Naive B cell (primary cell): ENCODE data around the gene MTMR11. TPM values are rescaled to one million over a fixed set of nuclear protein-coding genes. Genes with fewer than 3 reads are reported as not detected.

Experiments used
- ATAC-seq, 2 donors: fragments of 150-1000 bp; cut with Tn5 transposase; 2 replicates each; pipeline ENCODE4 v1.10.0; 2021; ENCODE audit warnings: low read depth in 2 of 2, mild to moderate bottlenecking in 2 of 2, moderate library complexity in 2 of 2
- DNase-seq: peaks from one replicate; pipeline ENCODE4 v3.0.0; 2022
- H3K27ac Mint-ChIP-seq, 6 donors: one replicate each; pipeline ENCODE4 v1.8.0; 2020 to 2022; ENCODE audit warnings: mild to moderate bottlenecking in 6 of 6, mixed read lengths in 6 of 6, moderate library complexity in 5 of 6, inconsistent platforms in 2 of 6
- H3K27me3 Mint-ChIP-seq, 3 donors: one replicate each; pipeline ENCODE4 v1.8.0; 2021 to 2022; ENCODE audit warnings: mixed read lengths in 3 of 3, mild to moderate bottlenecking in 1 of 3
- H3K36me3 Mint-ChIP-seq, 2 donors: one replicate each; pipeline ENCODE4 v1.8.0; 2020 to 2022; ENCODE audit warnings: mixed read lengths in 2 of 2, inconsistent platforms in 1 of 2, mild to moderate bottlenecking in 1 of 2
- H3K4me1 Mint-ChIP-seq, 3 donors: one replicate each; pipeline ENCODE4 v1.8.0; 2020 to 2022; ENCODE audit warnings: mixed read lengths in 3 of 3, inconsistent platforms in 1 of 3, mild to moderate bottlenecking in 1 of 3, moderate library complexity in 1 of 3
- H3K4me3 Mint-ChIP-seq, 8 donors: one replicate each; pipeline ENCODE4 v1.8.0; 2020 to 2022; ENCODE audit warnings: mild to moderate bottlenecking in 8 of 8, mixed read lengths in 8 of 8, moderate library complexity in 8 of 8, inconsistent platforms in 2 of 8
- H3K9me3 Mint-ChIP-seq, 7 donors: one replicate each; pipeline ENCODE4 v1.8.0; 2020 to 2022; ENCODE audit warnings: mixed read lengths in 7 of 7, mild to moderate bottlenecking in 5 of 7, inconsistent platforms in 2 of 7, moderate library complexity in 1 of 7
- polyA plus RNA-seq, 6 donors: library from polyadenylated mRNA; unstranded; fragments of 300-500 nt; fragmentation: Illumina TruSeq; gene quantifications; one replicate each; pipeline ENCODE4 v1.2.3, GENCODE V29; 2021; ENCODE audit warnings: low read depth in 6 of 6

Gene MTMR11, protein sequence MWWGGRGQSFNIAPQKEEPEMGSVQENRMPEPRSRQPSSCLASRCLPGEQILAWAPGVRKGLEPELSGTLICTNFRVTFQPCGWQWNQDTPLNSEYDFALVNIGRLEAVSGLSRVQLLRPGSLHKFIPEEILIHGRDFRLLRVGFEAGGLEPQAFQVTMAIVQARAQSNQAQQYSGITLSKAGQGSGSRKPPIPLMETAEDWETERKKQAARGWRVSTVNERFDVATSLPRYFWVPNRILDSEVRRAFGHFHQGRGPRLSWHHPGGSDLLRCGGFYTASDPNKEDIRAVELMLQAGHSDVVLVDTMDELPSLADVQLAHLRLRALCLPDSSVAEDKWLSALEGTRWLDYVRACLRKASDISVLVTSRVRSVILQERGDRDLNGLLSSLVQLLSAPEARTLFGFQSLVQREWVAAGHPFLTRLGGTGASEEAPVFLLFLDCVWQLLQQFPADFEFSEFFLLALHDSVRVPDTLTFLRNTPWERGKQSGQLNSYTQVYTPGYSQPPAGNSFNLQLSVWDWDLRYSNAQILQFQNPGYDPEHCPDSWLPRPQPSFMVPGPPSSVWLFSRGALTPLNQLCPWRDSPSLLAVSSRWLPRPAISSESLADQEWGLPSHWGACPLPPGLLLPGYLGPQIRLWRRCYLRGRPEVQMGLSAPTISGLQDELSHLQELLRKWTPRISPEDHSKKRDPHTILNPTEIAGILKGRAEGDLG
- under 1 TPM in 1 of 6 donors, not detected in 5; 0.45 TPM for polyA plus RNA-seq

DNA sequence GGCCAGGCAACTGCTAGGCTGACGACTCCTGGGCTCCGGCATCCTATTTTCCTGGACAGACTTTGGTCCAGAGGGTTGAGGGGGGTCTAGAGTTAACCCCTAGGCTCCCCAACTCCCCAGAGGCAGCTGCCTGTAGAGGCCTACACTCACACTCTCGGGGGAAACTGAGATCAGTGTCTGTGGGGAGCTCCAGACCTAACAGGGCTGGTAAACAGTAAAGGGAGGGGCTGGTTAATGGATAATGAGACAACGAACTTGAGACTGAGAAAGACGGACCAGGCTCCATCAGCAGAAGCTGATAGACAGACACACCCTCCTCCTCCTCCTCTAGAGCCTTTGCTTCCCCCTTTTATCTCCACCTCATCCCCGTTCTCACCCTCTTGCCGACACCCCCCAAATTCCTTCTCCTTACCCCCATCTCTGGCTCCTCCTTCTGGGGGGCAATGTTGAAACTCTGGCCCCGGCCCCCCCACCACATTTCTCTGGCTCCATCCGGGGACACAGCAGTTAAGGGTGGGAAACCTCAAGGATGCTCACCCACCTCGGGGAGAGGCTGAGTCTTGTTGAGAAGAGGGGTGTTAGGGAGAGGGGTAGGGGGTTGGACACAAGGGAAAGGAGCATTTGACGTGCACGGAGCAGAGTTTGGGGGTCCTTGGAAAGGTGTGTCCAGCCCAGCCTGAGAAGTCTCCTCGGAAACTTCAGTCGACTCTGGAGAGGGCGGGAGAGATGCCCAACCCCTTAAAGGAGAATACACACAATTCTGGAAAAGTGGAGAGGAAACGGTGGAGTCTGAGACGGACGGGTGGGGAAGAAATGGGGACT is at the start of gene MTMR11:
Gene MTMR11 (minus strand): TSS at position 710 of the 822 bp plus-strand sequence. CDS start 232 bp downstream, at position 478.
- H3K27ac Mint-ChIP-seq = peak within 1 kb of the TSS in 3 of 6 donors; percentile 47 to 97 (median 92)
- peak within 1 kb of the TSS in 1 of 8 donors; percentile 28 for H3K4me3 Mint-ChIP-seq
- H3K9me3 Mint-ChIP-seq = peaks cover 0 to 9% (median 0%) of the 10 kb centered on the region in 7 donors
- peaks cover 32 to 52% (median 47%) of the 10 kb centered on the region in 3 donors for H3K27me3 Mint-ChIP-seq
- DNase-seq = no peak
- ATAC-seq = no peak
- peaks cover 6 to 11% of the 10 kb centered on the region in 2 donors for H3K36me3 Mint-ChIP-seq
- H3K4me1 Mint-ChIP-seq = peaks cover 0 to 11% (median 0%) of the 10 kb centered on the region in 3 donors

DNA sequence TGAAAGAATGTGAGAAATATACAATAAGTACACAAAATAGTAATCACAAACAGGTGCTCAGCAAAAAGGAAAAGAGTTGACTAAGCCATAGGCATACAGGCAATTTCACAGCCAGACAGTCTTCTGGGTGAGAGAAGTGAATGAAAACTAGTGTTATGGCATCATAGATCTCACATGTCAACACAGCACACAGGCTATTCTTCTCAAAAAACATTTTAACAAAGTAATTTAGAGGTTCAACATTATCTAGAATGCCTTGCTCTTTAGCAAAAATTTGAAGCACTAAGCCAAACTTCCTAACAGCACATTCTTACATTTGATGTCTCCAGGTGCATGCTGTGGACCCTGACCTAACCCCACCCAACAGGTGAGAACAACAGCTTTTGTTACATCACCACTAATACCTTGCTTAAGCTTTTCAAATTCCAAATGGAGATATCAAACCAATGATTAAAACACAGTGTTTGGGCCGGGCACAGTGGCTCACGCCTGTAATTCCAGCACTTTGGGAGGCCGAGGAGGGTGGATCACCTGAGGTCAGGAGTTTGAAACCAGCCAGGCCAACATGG is 43.4 kb upstream of the MTMR11 start:
- H3K4me3 Mint-ChIP-seq = peak overlapping the region in 1 of 8 donors; percentile 16
- no peak overlapping the region for H3K27ac Mint-ChIP-seq
- no peak for DNase-seq
- H3K27me3 Mint-ChIP-seq = peaks cover 62 to 76% (median 68%) of the 10 kb centered on the region in 3 donors
- no peak for ATAC-seq
- H3K36me3 Mint-ChIP-seq = peaks cover 0 to 7% of the 10 kb centered on the region in 2 donors
- no peaks in the 10 kb centered on the region for H3K9me3 Mint-ChIP-seq
- H3K4me1 Mint-ChIP-seq = peaks cover 0 to 4% (median 0%) of the 10 kb centered on the region in 3 donors

DNA sequence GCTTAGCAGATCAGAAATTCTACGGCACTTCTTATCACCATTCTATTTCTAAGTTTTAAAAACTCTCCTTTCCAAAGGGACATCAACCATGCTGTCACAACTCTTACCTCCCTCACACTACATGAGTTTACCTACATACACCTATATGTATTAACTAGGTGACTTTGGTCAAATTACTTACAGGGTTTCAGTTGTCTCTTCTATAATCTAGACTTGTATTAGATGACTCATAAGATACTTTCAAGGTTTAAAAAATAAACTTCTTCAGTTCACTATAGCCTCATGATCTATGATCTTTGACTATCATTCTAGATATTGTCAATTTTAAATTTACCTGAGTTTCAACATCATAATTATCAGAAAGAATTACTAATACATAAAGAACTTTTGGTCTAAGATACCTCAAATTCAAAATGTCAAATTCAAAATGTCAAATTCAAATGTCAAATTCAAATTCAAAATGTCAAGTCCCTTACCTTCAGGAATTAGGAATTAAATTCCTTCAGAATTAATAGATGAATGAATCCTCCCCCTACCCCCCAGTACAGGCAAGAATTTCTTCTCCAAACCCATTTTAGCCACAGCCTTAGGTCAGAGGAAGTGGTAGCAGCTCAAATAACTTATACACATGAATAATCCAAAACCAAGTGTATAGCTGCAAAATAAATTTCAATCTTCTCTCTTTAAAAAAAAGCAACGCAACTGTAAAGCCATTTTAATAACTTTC is 42.7 kb upstream of the MTMR11 start:
- no peaks in the 10 kb centered on the region for H3K9me3 Mint-ChIP-seq
- H3K36me3 Mint-ChIP-seq = peaks cover 0 to 8% of the 10 kb centered on the region in 2 donors
- H3K4me3 Mint-ChIP-seq = no peak overlapping the region
- H3K27ac Mint-ChIP-seq = no peak overlapping the region
- H3K4me1 Mint-ChIP-seq = peaks cover 0 to 4% (median 0%) of the 10 kb centered on the region in 3 donors
- ATAC-seq (no peak), DNase-seq (no peak)
- H3K27me3 Mint-ChIP-seq = peaks cover 59 to 74% (median 66%) of the 10 kb centered on the region in 3 donors

DNA sequence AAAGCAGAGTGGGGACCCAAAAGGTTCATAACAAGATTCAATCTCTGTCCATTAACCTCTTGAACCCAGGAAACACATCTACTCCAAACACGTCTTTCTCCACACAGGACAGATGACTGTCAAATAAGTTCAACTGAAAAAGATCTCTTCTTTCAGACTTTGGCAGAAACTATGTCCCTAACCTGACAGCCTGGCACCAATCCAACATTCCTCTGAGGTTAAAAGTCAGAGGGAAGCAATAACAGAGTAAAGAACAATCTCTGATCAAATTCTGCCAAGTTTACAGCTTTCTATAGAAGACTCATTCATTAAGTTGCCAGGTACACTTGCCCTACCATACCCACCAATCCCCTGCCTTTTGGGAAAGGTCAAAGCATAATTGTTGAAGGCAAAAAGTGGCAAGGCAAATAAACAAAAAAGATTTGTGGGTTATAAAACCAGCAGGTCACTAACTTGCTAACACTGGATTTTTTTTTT is 41.9 kb upstream of the MTMR11 start:
- ATAC-seq = no peak
- H3K36me3 Mint-ChIP-seq = peaks cover 0 to 8% of the 10 kb centered on the region in 2 donors

DNA sequence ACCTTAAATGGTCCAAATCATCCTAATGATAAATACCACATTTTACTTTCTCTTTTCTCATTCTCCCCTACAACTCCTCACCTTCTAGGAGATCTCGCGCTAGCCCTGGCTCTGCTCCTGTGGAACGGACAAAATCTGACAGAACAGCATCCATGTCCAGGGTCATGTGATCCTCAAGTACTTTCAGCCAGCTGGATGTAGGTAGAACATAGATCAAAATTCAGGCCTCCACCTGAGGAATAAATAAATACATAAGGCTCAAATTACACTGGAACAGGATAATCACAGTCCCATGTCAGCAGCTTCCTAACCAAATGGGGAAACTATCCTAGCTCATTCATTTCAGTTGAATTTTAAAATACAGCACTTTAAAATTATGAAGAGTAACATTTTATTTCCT is 40.7 kb upstream of the MTMR11 start:
- Mint-ChIP-seq H3K4me3 (no peak overlapping the region), H3K36me3 (peaks cover 0 to 8% of the 10 kb centered on the region in 2 donors), H3K27ac (no peak overlapping the region), H3K27me3 (peaks cover 39 to 60% (median 45%) of the 10 kb centered on the region in 3 donors), H3K9me3 (no peaks in the 10 kb centered on the region), H3K4me1 (peaks cover 0 to 4% (median 0%) of the 10 kb centered on the region in 3 donors)
- ATAC-seq (no peak), DNase-seq (no peak)

More for the DNA sequence above, 41.9 kb upstream of the MTMR11 start:
- H3K4me3 Mint-ChIP-seq = no peak overlapping the region
- no peak for DNase-seq
- H3K9me3 Mint-ChIP-seq = no peaks in the 10 kb centered on the region
- H3K27me3 Mint-ChIP-seq = peaks cover 51 to 70% (median 58%) of the 10 kb centered on the region in 3 donors
- peaks cover 0 to 4% (median 0%) of the 10 kb centered on the region in 3 donors for H3K4me1 Mint-ChIP-seq
- H3K27ac Mint-ChIP-seq = no peak overlapping the region

DNA sequence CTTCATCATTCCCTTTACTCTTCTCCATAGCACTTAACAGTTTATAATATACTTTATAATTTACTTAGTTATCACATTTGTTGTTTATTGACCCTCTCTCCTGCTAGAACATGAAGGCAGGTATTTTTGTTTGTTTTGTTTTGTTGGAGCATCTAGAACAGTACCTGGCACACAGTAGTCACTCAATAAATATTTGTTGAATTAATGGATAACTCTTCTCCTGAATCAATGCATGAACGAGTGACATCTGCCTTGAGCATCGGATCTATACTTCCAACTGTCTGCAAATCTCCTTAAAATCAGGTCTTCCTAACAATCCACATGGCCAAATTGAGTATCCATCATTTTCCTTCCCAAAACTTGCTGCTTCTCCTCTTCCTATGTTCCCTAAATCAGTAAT is 35.9 kb upstream of the MTMR11 start:
- no peaks in the 10 kb centered on the region for H3K9me3 Mint-ChIP-seq
- ATAC-seq (no peak), DNase-seq (no peak)
- peaks cover 0 to 4% (median 0%) of the 10 kb centered on the region in 3 donors for H3K4me1 Mint-ChIP-seq
- no peak overlapping the region for H3K4me3 Mint-ChIP-seq
- H3K27ac Mint-ChIP-seq = no peak overlapping the region
- H3K27me3 Mint-ChIP-seq = peaks cover 17 to 38% (median 20%) of the 10 kb centered on the region in 3 donors
- H3K36me3 Mint-ChIP-seq = peaks cover 0 to 8% of the 10 kb centered on the region in 2 donors

DNA sequence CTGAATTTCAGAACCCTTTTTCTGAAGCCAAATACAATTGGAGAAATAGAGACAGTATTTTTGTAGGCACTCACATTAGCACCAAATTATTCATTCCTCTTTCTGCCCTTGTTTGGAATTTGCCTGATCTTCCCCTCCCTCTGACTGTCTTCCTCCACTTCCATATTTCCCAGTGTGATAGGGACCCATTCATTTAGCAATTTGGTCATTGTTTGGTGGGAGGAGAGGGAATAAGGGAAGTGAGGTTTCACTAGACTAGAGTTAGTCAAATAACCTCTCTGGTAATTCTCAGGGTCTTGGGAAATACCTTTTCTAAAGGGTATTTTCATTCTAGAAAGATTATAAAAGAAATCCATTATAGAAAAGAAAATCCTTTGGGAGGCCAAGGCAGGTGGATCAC is 31.0 kb upstream of the MTMR11 start:
- Mint-ChIP-seq H3K27ac (no peak overlapping the region), H3K9me3 (no peaks in the 10 kb centered on the region), H3K4me1 (peaks cover 0 to 3% (median 0%) of the 10 kb centered on the region in 3 donors)

DNA sequence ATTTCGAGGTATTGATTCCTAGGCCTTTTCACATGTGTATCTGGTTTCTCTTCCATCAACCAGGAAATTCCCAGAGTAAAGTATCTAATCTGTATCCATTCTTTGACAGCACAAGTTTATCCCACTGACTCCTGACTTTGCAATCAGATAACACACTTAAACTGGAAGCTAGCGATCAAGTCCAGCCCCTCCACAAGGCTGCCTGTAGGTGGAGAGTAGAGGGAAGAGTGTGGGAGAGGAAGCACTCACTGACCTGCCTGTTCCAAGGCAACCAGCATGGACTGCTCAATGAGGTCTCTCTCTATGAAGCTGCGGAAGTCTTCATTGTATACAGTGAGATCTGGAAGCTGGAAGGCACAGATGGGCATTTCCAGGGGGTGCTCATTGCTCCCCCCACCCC is 30.4 kb upstream of the MTMR11 start:
- peaks cover 0 to 8% of the 10 kb centered on the region in 2 donors for H3K36me3 Mint-ChIP-seq
- H3K27ac Mint-ChIP-seq = no peak overlapping the region
- ATAC-seq = no peak
- peaks cover 8 to 24% (median 18%) of the 10 kb centered on the region in 3 donors for H3K27me3 Mint-ChIP-seq
- no peak for DNase-seq
- H3K4me3 Mint-ChIP-seq = no peak overlapping the region
- H3K4me1 Mint-ChIP-seq = peaks cover 0 to 5% (median 0%) of the 10 kb centered on the region in 3 donors
- no peaks in the 10 kb centered on the region for H3K9me3 Mint-ChIP-seq

More for the DNA sequence above, 31.0 kb upstream of the MTMR11 start:
- Mint-ChIP-seq H3K27me3 (peaks cover 8 to 24% (median 18%) of the 10 kb centered on the region in 3 donors), H3K4me3 (no peak overlapping the region), H3K36me3 (peaks cover 0 to 8% of the 10 kb centered on the region in 2 donors)
- ATAC-seq (no peak), DNase-seq (no peak)

DNA sequence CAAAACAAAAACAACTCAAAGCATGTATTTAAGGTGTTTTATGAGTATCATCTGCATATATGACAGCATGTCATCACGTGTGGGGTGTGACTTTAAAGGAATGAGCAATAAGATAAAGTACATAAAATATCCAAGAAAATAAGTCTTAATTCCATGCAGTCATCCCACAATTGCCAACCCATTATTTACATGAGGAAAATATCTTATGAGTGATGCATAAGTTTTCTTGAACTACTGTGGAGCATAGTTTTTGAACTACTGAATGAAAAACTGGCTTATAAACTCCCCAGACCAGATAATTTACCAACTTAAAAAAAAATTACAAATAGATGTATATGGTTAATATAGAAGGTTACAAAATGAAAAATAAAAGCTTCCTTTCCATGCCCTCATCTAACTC is 29.7 kb upstream of the MTMR11 start:
- ATAC-seq (no peak), DNase-seq (no peak)
- no peak overlapping the region for H3K27ac Mint-ChIP-seq
- peaks cover 0 to 8% of the 10 kb centered on the region in 2 donors for H3K36me3 Mint-ChIP-seq
- H3K9me3 Mint-ChIP-seq = no peaks in the 10 kb centered on the region
- no peak overlapping the region for H3K4me3 Mint-ChIP-seq
- H3K4me1 Mint-ChIP-seq = peaks cover 0 to 10% (median 0%) of the 10 kb centered on the region in 3 donors
- H3K27me3 Mint-ChIP-seq = peaks cover 9 to 27% (median 14%) of the 10 kb centered on the region in 3 donors

DNA sequence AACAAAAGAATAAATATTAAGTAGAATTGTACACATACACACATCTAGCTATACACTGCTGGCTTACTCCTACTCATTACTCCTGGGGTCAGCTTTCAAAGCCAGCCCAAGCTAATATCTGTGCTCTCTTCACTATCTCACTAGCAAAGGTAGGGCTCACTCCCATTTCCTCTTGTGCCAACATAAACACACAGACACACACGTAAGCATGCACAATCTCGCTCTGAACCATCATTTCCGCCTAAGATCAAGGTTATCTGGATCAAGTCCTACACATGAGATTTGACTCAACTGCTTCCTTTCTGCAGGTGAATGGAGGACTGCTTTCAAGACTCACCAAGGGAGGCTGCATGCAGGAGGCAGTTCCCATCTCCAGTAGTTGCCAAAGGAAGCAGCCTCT is 28.8 kb upstream of the MTMR11 start:
- Mint-ChIP-seq H3K9me3 (no peaks in the 10 kb centered on the region), H3K27ac (no peak overlapping the region), H3K36me3 (peaks cover 0 to 8% of the 10 kb centered on the region in 2 donors), H3K27me3 (peaks cover 5 to 32% (median 18%) of the 10 kb centered on the region in 3 donors), H3K4me1 (peaks cover 0 to 10% (median 0%) of the 10 kb centered on the region in 3 donors), H3K4me3 (no peak overlapping the region)
- DNase-seq (no peak), ATAC-seq (no peak)

DNA sequence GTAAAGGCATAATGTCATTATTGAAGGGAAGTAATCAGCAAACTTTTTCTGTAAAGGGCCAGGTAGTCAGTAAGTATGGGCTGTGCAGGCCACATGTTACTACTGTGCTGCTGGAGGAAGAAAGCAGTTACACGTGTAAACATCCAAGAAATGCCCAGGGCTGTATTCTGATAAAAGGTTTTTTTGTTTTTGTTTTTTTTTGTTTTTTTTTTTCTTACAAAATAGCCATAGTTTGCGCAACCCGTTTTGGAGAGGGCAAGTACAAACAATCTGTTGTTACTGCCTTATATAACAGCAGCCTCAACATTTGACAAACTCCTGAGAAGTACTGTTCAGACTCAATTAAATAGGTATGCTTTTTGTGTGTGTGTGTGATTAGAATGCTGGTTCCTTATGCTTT is 26.7 kb upstream of the MTMR11 start:
- Mint-ChIP-seq H3K4me1 (peaks cover 0 to 10% (median 0%) of the 10 kb centered on the region in 3 donors), H3K36me3 (peaks cover 0 to 8% of the 10 kb centered on the region in 2 donors), H3K4me3 (no peak overlapping the region), H3K27me3 (peaks cover 5 to 40% (median 29%) of the 10 kb centered on the region in 3 donors), H3K27ac (peak overlapping the region in 1 of 6 donors; percentile 81), H3K9me3 (peaks cover 0 to 2% (median 0%) of the 10 kb centered on the region in 7 donors)
- ATAC-seq (no peak), DNase-seq (no peak)

DNA sequence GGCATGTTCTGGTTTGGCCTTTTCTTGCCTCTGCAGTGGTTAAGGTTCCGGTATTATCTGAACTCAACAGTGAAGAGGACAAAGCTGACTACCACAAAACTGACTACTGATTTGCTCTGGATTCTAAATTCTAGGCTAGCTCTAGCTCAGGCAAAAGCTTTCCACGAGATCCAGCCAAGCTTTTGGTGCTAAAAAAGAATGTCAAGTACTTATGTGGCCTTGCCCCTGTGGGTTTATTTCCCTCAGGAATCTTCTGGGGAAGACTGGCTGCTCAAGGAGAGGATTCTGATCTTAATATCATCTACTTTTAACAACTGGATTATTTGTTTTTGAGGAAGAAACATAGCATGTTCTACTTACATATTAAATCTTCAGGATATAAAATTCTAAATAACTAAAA is 26.1 kb upstream of the MTMR11 start:
- no peak overlapping the region for H3K4me3 Mint-ChIP-seq
- H3K27ac Mint-ChIP-seq = no peak overlapping the region
- H3K9me3 Mint-ChIP-seq = peaks cover 0 to 5% (median 2%) of the 10 kb centered on the region in 7 donors
- peaks cover 0 to 10% (median 0%) of the 10 kb centered on the region in 3 donors for H3K4me1 Mint-ChIP-seq
- H3K27me3 Mint-ChIP-seq = peaks cover 5 to 42% (median 29%) of the 10 kb centered on the region in 3 donors
- ATAC-seq (no peak), DNase-seq (no peak)
- H3K36me3 Mint-ChIP-seq = peaks cover 0 to 8% of the 10 kb centered on the region in 2 donors
